ENCODE results near the gene GPR35. TPM values are rescaled to one million over a fixed set of nuclear protein-coding genes. Genes with fewer than 3 reads are reported as not detected.

Gene GPR35
- total RNA-seq, 1 experiment from 2014 or later: 1.9 TPM

DNA sequence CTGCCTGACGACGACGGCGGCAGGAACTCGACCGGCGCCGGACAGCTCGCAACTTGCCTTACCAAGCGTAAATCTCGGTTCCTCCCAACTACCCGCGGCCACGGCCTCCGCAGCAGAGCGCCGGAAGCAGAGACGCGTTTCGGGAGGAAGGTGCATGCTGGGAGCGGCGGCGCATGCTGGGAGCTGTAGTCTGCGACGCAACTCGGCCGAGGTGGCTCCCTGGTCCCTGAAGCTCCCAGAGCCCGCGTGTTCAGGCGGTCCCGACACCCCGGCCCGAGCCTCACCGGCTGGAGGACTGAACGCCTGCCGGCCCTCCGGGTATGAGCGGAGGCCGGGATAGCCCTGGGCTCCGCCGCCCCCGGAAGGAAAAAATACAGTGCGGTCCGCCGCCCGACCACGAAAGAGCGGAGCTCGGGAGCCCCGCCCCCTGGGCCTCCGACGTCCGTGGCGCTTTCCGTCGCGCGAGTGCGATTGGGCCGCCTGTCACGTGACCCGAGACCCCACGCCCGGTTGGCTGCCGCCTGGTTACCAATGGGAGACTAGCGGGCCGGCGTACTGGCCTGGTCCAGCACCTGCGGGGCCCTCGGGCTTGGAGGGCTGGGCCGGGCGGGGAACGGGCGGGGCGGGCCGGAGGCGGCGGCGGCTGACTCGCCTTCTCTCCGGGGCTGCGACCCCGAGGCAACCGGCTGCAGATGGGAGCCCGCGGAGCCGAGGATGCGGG, 38.9 kb upstream of the GPR35 start, which contains the start of gene CAPN10:
Gene CAPN10 (plus strand): TSS at position 537 of the 721 bp plus-strand sequence. CDS start 178 bp downstream, at position 715.
- H3K27ac ChIP-seq (ENCODE audit: low read length): peak within 1 kb of the TSS; percentile 98
- peak within 1 kb of the TSS; percentile 92; the same call in 1 of the 2 replicates for H2AFZ ChIP-seq (ENCODE audit: low read length)
- H3K9me3 ChIP-seq (ENCODE audit: low read length): no peaks in the 10 kb centered on the region
- no peaks in the 10 kb centered on the region; the same call in 1 of the 2 replicates for H3K36me3 ChIP-seq (ENCODE audit: insufficient read depth, low read length)
- H4K20me1 ChIP-seq (ENCODE audit: insufficient read depth, low read depth, low read length): peaks cover 21% of the 10 kb centered on the region; the same call in 1 of the 2 replicates
- peaks cover 82% of the 10 kb centered on the region for H3K79me2 ChIP-seq (ENCODE audit: low read length)
- DNase-seq: peak; percentile 98
- H3K9me2 ChIP-seq (replicated peaks; ENCODE audit: insufficient read depth, low read length): no peaks in the 10 kb centered on the region
- peak within 1 kb of the TSS; percentile 86 for H3K4me2 ChIP-seq (ENCODE audit: low read depth, low read length, poor library complexity, severe bottlenecking)
- H3K9ac ChIP-seq (ENCODE audit: low read length): peak within 1 kb of the TSS; percentile 93
- H3K4me1 ChIP-seq (ENCODE audit: low read length): peaks cover 59% of the 10 kb centered on the region
- H3K27me3 ChIP-seq (ENCODE audit: low read length): no peaks in the 10 kb centered on the region
- peak within 1 kb of the TSS; percentile 83 for H3K4me3 ChIP-seq (ENCODE audit: low read length)

DNA sequence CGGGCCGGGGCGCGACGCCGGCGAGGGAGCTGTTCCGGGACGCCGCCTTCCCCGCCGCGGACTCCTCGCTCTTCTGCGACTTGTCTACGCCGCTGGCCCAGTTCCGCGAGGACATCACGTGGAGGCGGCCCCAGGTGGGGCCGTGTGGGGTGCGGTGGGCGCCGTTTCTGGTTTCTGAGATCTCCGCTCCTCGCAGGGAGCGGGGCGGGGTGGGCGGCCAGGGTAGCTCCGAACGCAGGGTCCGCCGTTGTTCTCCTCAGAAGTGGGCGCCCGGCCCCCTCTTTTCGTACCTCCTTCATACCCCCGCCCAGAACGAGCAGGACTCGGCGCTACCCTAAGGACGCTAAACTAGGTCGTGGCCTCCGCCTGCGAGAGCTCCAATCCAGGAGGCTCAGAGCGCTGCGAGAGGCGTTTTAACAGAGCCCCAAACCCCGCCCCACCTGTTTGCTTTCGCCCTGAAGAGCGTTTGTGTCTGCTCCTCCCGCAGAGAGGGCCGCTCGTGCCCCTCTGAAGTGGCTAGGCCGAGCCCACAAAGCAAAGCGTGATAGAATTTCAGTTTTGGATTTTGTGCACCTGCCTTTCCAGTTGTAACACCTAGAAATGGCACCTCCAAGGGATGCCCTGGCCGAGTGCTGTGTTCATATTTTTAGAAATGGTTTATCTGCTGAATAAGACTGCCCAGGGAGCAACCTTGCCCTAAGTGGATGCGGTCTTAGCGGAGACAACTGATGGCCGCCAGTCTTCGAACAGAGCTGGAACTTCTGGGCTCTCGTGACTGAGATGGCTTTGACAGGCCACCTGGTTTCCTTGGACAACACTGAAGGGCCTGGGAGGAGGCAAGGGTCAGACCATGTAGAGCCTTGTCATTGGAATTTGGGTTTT, 38.1 kb upstream of the GPR35 start:
- Histone ChIP-seq H3K27ac (ENCODE audit: low read length) (peak overlapping the region; percentile 42), H3K4me2 (ENCODE audit: low read depth, low read length, poor library complexity, severe bottlenecking) (peak overlapping the region; percentile 86), H3K9me2 (replicated peaks; ENCODE audit: insufficient read depth, low read length) (no peaks in the 10 kb centered on the region), H3K27me3 (ENCODE audit: low read length) (no peaks in the 10 kb centered on the region), H3K9ac (ENCODE audit: low read length) (peak overlapping the region; percentile 93), H3K4me1 (ENCODE audit: low read length) (peaks cover 51% of the 10 kb centered on the region), H3K4me3 (ENCODE audit: low read length) (peak overlapping the region; percentile 83), H2AFZ (ENCODE audit: low read length) (0 out of 2 replicates have a peak overlapping the region, but pooled peaks have one; percentile 25), H3K79me2 (ENCODE audit: low read length) (peaks cover 82% of the 10 kb centered on the region), H3K36me3 (ENCODE audit: insufficient read depth, low read length) (no peaks in the 10 kb centered on the region; the same call in 1 of the 2 replicates), H3K9me3 (ENCODE audit: low read length) (no peaks in the 10 kb centered on the region), H4K20me1 (ENCODE audit: insufficient read depth, low read depth, low read length) (peaks cover 21% of the 10 kb centered on the region; the same call in 1 of the 2 replicates)
- DNase-seq: peak; percentile 87

DNA sequence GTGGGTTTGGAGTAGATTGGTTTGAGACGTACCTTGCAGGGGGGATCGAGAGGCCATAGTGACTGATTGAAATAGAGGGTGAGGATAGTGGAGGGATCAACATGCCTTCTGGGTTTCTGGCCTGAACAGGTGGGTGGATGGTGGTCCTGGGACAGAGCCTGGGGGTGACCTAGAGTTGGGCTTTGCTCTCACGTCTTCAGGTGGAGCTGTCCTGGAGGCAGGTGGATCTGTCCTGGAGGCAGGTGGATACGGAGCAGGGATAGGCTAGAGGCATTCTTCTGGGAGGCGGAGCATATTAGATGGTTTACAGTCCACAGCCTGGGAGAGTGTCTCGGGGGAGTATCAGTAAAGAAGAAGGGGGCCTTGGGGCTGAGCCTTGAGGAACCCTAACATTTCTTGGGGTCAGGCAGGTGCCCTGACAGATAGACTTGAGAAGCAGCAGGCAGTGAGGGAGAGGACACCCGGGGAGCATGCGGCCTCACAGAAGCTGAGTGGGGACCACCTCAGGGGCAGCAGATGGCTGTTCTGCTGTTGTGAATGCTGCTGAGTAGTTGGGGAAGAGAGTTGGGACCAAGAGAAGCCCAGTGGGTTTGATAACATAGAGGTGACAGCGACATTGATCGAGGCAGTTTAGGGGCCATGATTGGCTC, 37.1 kb upstream of the GPR35 start:
- H3K9ac ChIP-seq (ENCODE audit: low read length): peak overlapping the region; percentile 93
- no peak for DNase-seq
- peaks cover 41% of the 10 kb centered on the region for H3K4me1 ChIP-seq (ENCODE audit: low read length)
- no peaks in the 10 kb centered on the region for H3K27me3 ChIP-seq (ENCODE audit: low read length)
- no peak overlapping the region for H3K27ac ChIP-seq (ENCODE audit: low read length)
- peak overlapping the region; percentile 83 for H3K4me3 ChIP-seq (ENCODE audit: low read length)
- H3K79me2 ChIP-seq (ENCODE audit: low read length): peaks cover 74% of the 10 kb centered on the region
- peaks cover 23% of the 10 kb centered on the region; the same call in 1 of the 2 replicates for H4K20me1 ChIP-seq (ENCODE audit: insufficient read depth, low read depth, low read length)
- no peak overlapping the region for H2AFZ ChIP-seq (ENCODE audit: low read length)
- no peaks in the 10 kb centered on the region for H3K36me3 ChIP-seq (ENCODE audit: insufficient read depth, low read length)
- H3K9me2 ChIP-seq (replicated peaks; ENCODE audit: insufficient read depth, low read length): no peaks in the 10 kb centered on the region
- no peaks in the 10 kb centered on the region for H3K9me3 ChIP-seq (ENCODE audit: low read length)
- H3K4me2 ChIP-seq (ENCODE audit: low read depth, low read length, poor library complexity, severe bottlenecking): peak overlapping the region; percentile 86

DNA sequence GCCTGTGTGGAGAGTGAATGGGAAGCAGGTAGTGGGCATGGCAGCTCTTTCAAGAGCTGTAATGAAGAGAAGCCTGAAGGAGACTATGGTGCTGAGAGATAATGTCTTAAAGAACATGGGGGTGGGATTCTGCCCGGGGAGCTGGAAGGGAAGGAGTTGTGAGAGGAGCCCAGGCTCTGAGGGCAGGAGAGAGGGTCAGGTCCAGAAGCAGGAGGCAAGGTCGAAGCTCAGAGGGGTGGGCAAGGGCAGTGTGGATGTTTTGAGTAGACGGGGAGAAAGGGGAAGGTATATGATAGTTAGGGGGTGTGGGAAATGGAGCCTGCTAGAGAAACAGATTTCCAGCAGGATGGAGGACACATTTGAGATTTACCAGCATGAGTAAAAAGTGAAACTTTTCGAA, 36.6 kb upstream of the GPR35 start:
- peaks cover 28% of the 10 kb centered on the region; the same call in 1 of the 2 replicates for H4K20me1 ChIP-seq (ENCODE audit: insufficient read depth, low read depth, low read length)
- no peak for DNase-seq
- H3K27ac ChIP-seq (ENCODE audit: low read length): no peak overlapping the region

DNA sequence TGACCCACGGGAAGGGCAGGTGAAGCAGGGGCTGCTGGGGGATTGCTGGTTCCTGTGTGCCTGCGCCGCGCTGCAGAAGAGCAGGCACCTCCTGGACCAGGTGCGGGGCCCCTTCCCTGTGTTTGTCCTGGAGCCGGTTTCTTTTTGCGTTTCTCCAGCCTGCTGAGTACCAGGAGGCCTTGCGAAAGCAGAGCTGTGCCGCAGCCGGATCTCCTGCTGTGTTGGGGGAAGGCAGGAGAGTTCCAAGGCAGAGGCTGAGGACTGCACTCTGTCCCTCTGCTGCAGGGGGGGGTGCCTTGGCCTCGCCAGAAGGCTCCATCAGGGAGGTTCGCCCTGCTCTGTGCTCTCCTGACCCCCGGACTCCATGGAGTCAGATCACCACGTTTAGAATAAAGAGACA, 35.9 kb upstream of the GPR35 start:
- no peaks in the 10 kb centered on the region for H3K27me3 ChIP-seq (ENCODE audit: low read length)
- peaks cover 62% of the 10 kb centered on the region for H3K79me2 ChIP-seq (ENCODE audit: low read length)
- DNase-seq: no peak
- H3K9me2 ChIP-seq (replicated peaks; ENCODE audit: insufficient read depth, low read length): no peaks in the 10 kb centered on the region
- no peaks in the 10 kb centered on the region for H3K36me3 ChIP-seq (ENCODE audit: insufficient read depth, low read length)
- H3K9ac ChIP-seq (ENCODE audit: low read length): no peak overlapping the region
- peaks cover 29% of the 10 kb centered on the region for H3K4me1 ChIP-seq (ENCODE audit: low read length)
- H4K20me1 ChIP-seq (ENCODE audit: insufficient read depth, low read depth, low read length): peaks cover 29% of the 10 kb centered on the region; the same call in 1 of the 2 replicates
- no peaks in the 10 kb centered on the region for H3K9me3 ChIP-seq (ENCODE audit: low read length)
- H3K4me2 ChIP-seq (ENCODE audit: low read depth, low read length, poor library complexity, severe bottlenecking): no peak overlapping the region
- H3K4me3 ChIP-seq (ENCODE audit: low read length): no peak overlapping the region
- H3K27ac ChIP-seq (ENCODE audit: low read length): no peak overlapping the region
- no peak overlapping the region for H2AFZ ChIP-seq (ENCODE audit: low read length)

More for the DNA sequence above, 36.6 kb upstream of the GPR35 start:
- Histone ChIP-seq H3K27me3 (ENCODE audit: low read length) (no peaks in the 10 kb centered on the region), H3K4me2 (ENCODE audit: low read depth, low read length, poor library complexity, severe bottlenecking) (peak overlapping the region; percentile 86), H2AFZ (ENCODE audit: low read length) (no peak overlapping the region), H3K4me1 (ENCODE audit: low read length) (peaks cover 36% of the 10 kb centered on the region), H3K9me2 (replicated peaks; ENCODE audit: insufficient read depth, low read length) (no peaks in the 10 kb centered on the region), H3K9ac (ENCODE audit: low read length) (peak overlapping the region; percentile 93), H3K4me3 (ENCODE audit: low read length) (peak overlapping the region; percentile 83; the same call in 1 of the 2 replicates), H3K36me3 (ENCODE audit: insufficient read depth, low read length) (no peaks in the 10 kb centered on the region), H3K79me2 (ENCODE audit: low read length) (peaks cover 69% of the 10 kb centered on the region), H3K9me3 (ENCODE audit: low read length) (no peaks in the 10 kb centered on the region)

DNA sequence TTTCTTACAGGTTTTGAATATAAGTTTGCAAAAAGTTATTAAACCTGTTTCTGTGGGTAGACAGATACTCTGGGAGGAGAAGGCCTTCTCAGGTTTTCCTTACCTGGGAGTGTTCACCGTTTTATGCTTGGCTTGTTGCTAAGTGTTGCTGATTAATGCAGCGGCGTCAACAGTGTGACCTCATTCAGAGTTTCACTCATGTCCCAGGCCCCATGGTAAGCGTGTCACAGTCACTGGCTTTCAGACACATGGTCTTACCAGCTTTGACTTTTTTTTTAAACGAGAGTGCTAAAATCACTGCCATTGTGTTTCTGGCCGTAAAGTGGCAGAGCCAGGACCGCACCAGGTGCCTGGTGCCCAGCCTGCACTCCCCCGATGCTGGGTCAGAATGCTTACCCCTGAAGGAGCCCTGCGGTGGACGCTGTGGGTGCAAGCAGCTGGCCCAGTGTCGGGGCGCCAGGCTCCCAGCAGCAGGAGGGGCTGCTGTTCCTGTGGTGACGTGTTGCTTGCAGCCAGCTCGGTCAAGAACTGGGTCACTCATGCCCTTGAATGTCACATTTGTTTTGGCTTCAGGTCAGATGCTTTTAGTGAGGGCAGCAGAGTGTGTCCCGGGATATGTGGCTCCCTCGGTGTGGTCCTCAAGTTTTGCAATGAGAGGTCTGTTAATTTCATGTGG, 35.3 kb upstream of the GPR35 start:
- Histone ChIP-seq H3K4me2 (ENCODE audit: low read depth, low read length, poor library complexity, severe bottlenecking) (no peak overlapping the region), H3K9me2 (replicated peaks; ENCODE audit: insufficient read depth, low read length) (no peaks in the 10 kb centered on the region), H3K4me3 (ENCODE audit: low read length) (no peak overlapping the region), H3K4me1 (ENCODE audit: low read length) (peaks cover 23% of the 10 kb centered on the region), H3K27me3 (ENCODE audit: low read length) (no peaks in the 10 kb centered on the region), H3K9me3 (ENCODE audit: low read length) (no peaks in the 10 kb centered on the region), H4K20me1 (ENCODE audit: insufficient read depth, low read depth, low read length) (peaks cover 29% of the 10 kb centered on the region; the same call in 1 of the 2 replicates), H2AFZ (ENCODE audit: low read length) (no peak overlapping the region), H3K36me3 (ENCODE audit: insufficient read depth, low read length) (no peaks in the 10 kb centered on the region), H3K9ac (ENCODE audit: low read length) (no peak overlapping the region), H3K27ac (ENCODE audit: low read length) (no peak overlapping the region), H3K79me2 (ENCODE audit: low read length) (peaks cover 62% of the 10 kb centered on the region)
- no peak for DNase-seq

DNA sequence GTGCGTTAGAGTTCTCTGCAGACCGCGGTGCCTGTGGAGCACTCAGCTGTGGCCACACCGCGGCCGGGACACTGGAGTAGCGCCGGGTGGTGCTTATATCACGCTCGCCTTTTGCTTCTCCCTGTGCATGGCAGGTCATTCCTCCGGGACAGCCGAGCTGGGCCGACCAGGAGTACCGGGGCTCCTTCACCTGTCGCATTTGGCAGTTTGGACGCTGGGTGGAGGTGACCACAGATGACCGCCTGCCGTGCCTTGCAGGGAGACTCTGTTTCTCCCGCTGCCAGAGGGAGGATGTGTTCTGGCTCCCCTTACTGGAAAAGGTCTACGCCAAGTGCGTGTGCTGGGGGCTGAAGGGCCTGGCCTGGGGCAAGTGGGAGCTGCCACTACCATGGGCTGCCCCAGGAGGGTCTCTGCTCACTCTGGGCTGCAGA, 34.6 kb upstream of the GPR35 start:
- no peaks in the 10 kb centered on the region for H3K36me3 ChIP-seq (ENCODE audit: insufficient read depth, low read length)
- H3K9me2 ChIP-seq (replicated peaks; ENCODE audit: insufficient read depth, low read length): no peaks in the 10 kb centered on the region
- H3K27ac ChIP-seq (ENCODE audit: low read length): no peak overlapping the region
- H3K27me3 ChIP-seq (ENCODE audit: low read length): no peaks in the 10 kb centered on the region
- peaks cover 29% of the 10 kb centered on the region; the same call in 1 of the 2 replicates for H4K20me1 ChIP-seq (ENCODE audit: insufficient read depth, low read depth, low read length)
- H3K4me3 ChIP-seq (ENCODE audit: low read length): no peak overlapping the region
- H3K4me1 ChIP-seq (ENCODE audit: low read length): peaks cover 17% of the 10 kb centered on the region
- no peaks in the 10 kb centered on the region for H3K9me3 ChIP-seq (ENCODE audit: low read length)
- H3K9ac ChIP-seq (ENCODE audit: low read length): no peak overlapping the region
- H3K79me2 ChIP-seq (ENCODE audit: low read length): peaks cover 63% of the 10 kb centered on the region
- no peak overlapping the region for H2AFZ ChIP-seq (ENCODE audit: low read length)
- no peak overlapping the region for H3K4me2 ChIP-seq (ENCODE audit: low read depth, low read length, poor library complexity, severe bottlenecking)
- DNase-seq: no peak
